Neural cell (in vitro differentiated cells): ENCODE results near the gene ITGB1. TPM values are rescaled to one million over a fixed set of nuclear protein-coding genes. Genes with fewer than 3 reads are reported as not detected.

Source experiments
- H2AFZ ChIP-seq: fragments of 200-600, 300-800 bp; sonication (generic), shearing (Covaris generic); 2 replicates; pipeline ENCODE4 v1.6.0; 2014; ENCODE audit warnings: low read depth, mild to moderate bottlenecking, antibody characterized with exemption, low read length, moderate library complexity
- H3F3A ChIP-seq: fragments of 200-600 bp; shearing (Covaris generic); 2 replicates; pipeline ENCODE4 v1.6.1; 2016; ENCODE audit warnings: mild to moderate bottlenecking, moderate library complexity, mixed read lengths, antibody characterized with exemption, low read length; ENCODE audit not compliant: insufficient read depth, poor library complexity, severe bottlenecking
- H3K27ac ChIP-seq: fragments of 200-600, 300-800 bp; sonication (generic), shearing (Covaris generic); 2 replicates; pipeline ENCODE4 v1.5.1; 2014; ENCODE audit warnings: mild to moderate bottlenecking, low read length, moderate library complexity
- H3K27me3 ChIP-seq: fragments of 300-800, 200-600 bp; sonication (generic), shearing (Covaris generic); 2 replicates; pipeline ENCODE4 v1.6.0; 2014; ENCODE audit warnings: mild to moderate bottlenecking, low read depth, low read length, moderate library complexity; ENCODE audit not compliant: insufficient read depth
- H3K36me3 ChIP-seq: fragments of 300-800, 200-600 bp; sonication (generic), shearing (Covaris generic); 2 replicates; pipeline ENCODE4 v1.5.1; 2014; ENCODE audit warnings: mild to moderate bottlenecking, antibody characterized with exemption, low read length, moderate library complexity; ENCODE audit not compliant: insufficient read depth
- H3K4me2 ChIP-seq: fragments of 300-800, 200-600 bp; sonication (generic), shearing (Covaris generic); 2 replicates; pipeline ENCODE4 v1.6.0; 2014; ENCODE audit warnings: mild to moderate bottlenecking, low read length
- H3K4me3 ChIP-seq: fragments of 300-800, 200-600 bp; sonication (generic), shearing (Covaris generic); 2 replicates; pipeline ENCODE4 v1.5.1; 2014; ENCODE audit warnings: mild to moderate bottlenecking, low read length, moderate library complexity
- H3K79me2 ChIP-seq: fragments of 200-600 bp; shearing (Covaris generic); replicated peaks from 2 replicates; pipeline ENCODE4 v1.6.0; 2014; ENCODE audit warnings: mild to moderate bottlenecking, low read length, moderate library complexity; ENCODE audit not compliant: insufficient read depth
- H3K9ac ChIP-seq: fragments of 300-800, 200-600 bp; sonication (generic), shearing (Covaris generic); 2 replicates; pipeline ENCODE4 v1.6.1; 2016; ENCODE audit warnings: mild to moderate bottlenecking, low read length, mixed read lengths
- H3K9me2 ChIP-seq: fragments of 200-600 bp; shearing (Covaris generic); 2 replicates; pipeline ENCODE4 v1.6.1; 2016; ENCODE audit warnings: mild to moderate bottlenecking, low read length, mixed read lengths; ENCODE audit not compliant: insufficient read depth
- H3K9me3 ChIP-seq: fragments of 200-600, 300-800 bp; sonication (generic), shearing (Covaris generic); 2 replicates; pipeline ENCODE4 v1.6.1; 2016; ENCODE audit warnings: mild to moderate bottlenecking, mixed run types, low read length, moderate library complexity, mixed read lengths
- H4K20me1 ChIP-seq: fragments of 200-600 bp; shearing (Covaris generic); 2 replicates; pipeline ENCODE4 v1.6.1; 2016; ENCODE audit warnings: mild to moderate bottlenecking, mixed run types; ENCODE audit not compliant: insufficient read depth
- EP300 ChIP-seq: fragments of 450-650 bp; conservative IDR thresholded peaks from 2 replicates; pipeline ENCODE4 v1.6.1; 2014; ENCODE audit warnings: antibody characterized with exemption, mild to moderate bottlenecking, moderate library complexity; ENCODE audit not compliant: poor library complexity, severe bottlenecking
- EZH2 ChIP-seq: fragments of 200-600, 300-800 bp; shearing (Covaris generic), sonication (generic); IDR thresholded peaks from 2 replicates; pipeline ENCODE4 v1.6.1; 2014; ENCODE audit warnings: antibody characterized with exemption, low read length, borderline replicate concordance, mild to moderate bottlenecking; ENCODE audit not compliant: insufficient read depth, poor library complexity, severe bottlenecking
- MXI1 ChIP-seq: fragments of 450-650 bp; conservative IDR thresholded peaks from 2 replicates; pipeline ENCODE4 v1.6.1; 2014; ENCODE audit warnings: antibody characterized with exemption, mild to moderate bottlenecking; ENCODE audit not compliant: poor library complexity, severe bottlenecking
- POLR2AphosphoS5 ChIP-seq: IDR thresholded peaks from 2 replicates; pipeline ENCODE4 v1.6.1; 2012
- RAD21 ChIP-seq: fragments of 450-650 bp; conservative IDR thresholded peaks from 2 replicates; pipeline ENCODE4 v1.6.1; 2014; ENCODE audit warnings: antibody characterized with exemption, mild to moderate bottlenecking, moderate library complexity
- SMC3 ChIP-seq: fragments of 450-650 bp; conservative IDR thresholded peaks from 2 replicates; pipeline ENCODE4 v1.6.1; 2014; ENCODE audit warnings: antibody characterized with exemption, mild to moderate bottlenecking, moderate library complexity; ENCODE audit not compliant: poor library complexity
- TAF1 ChIP-seq: IDR thresholded peaks from 2 replicates; pipeline ENCODE4 v1.6.1; 2012; ENCODE audit warnings: low read depth
- polyA plus RNA-seq: library from polyadenylated mRNA; depleted of rRNA; stranded (reverse); fragments of >200 nt; gene quantifications from 2 replicates; pipeline ENCODE4 v1.2.3, GENCODE V29; 2014
- TF ChIP-seq, protein P1 (sequence below): fragments of 450-650 bp; IDR thresholded peaks from 2 replicates; pipeline ENCODE4 v1.5.1; 2014; ENCODE audit warnings: antibody characterized with exemption, mild to moderate bottlenecking, moderate library complexity; ENCODE audit not compliant: poor library complexity, severe bottlenecking
- TF ChIP-seq, protein P2 (sequence below): IDR thresholded peaks from 2 replicates; pipeline ENCODE4 v1.6.1; 2012; ENCODE audit warnings: borderline replicate concordance

The ITGB1 gene
- polyA plus RNA-seq, 1 donor from 2014 or later: 62.4 TPM

DNA sequence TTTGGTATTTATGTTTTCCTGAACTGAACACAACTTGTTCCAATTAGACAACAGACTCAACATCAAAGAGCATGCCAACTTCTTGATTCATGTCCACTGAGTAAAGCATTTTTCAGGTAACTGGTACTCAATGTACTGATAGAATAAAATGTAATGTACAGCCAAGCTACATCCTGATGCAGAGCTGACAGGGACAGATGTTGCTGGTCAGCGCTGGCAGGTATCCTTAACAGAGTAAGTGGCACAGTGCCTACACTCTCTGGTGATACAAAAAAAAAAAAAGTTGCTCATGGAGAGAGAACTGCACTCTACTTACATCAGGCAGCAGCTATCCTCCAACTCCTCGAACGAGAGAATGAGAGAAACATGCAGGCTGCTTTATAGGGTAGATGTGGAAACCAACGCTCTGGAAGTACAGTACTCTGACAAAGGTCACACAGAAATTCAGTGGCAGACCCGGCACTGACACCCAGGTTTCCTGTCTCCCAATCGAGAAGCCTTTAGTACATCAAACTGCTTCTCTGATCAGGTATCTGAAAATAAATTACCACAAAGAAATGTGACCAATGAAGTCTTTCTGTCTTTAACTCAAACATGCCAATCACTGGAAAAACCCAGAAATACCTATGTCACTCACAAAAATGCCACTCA, 4.6 kb downstream of the ITGB1 start:
- H4K20me1 ChIP-seq: no peaks in the 10 kb centered on the region
- no peak overlapping the region for H2AFZ ChIP-seq

DNA sequence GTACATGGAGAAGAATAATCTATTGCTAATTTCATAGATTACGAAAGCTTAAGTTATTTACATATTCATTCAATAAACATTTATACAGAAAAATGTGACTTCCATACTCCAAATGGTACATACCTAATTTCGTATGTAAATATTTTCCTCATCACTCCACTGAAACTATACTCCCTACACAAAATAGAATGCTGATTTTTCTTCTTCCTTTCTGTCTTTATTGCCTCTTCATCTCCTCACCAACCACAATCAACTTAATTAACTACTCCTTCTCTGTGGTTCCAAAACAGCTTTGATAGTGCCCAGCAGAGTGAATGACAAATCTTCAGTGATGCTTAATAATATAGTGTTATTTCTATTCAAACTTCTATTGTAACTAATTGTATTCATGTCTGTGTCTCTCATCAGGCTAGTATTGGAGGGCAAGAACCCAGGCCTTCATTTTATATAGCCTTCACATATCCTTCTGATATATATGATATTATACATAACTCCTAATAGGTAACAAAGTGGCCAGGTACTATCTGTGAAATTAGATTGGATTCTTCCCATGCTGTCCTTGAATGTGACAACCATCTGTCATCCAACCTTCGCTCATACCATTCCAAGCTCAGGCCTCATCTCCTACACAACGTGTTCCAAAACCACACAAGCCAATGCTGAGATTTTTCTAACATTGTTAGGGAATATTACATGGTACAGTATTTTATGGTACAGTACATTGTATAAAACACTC, 5.3 kb downstream of the ITGB1 start:
- H3K79me2 ChIP-seq: peaks cover 92% of the 10 kb centered on the region
- no peaks in the 10 kb centered on the region for H3F3A ChIP-seq
- no peaks in the 10 kb centered on the region for H3K27me3 ChIP-seq
- no peak overlapping the region for H3K4me3 ChIP-seq
- H3K9me2 ChIP-seq: no peaks in the 10 kb centered on the region
- H3K4me2 ChIP-seq: no peak overlapping the region
- no peaks in the 10 kb centered on the region for H3K9me3 ChIP-seq
- no peak overlapping the region for H3K27ac ChIP-seq
- no peak overlapping the region for H3K9ac ChIP-seq
- H2AFZ ChIP-seq: no peak overlapping the region
- TF ChIP-seq, protein P1, sequence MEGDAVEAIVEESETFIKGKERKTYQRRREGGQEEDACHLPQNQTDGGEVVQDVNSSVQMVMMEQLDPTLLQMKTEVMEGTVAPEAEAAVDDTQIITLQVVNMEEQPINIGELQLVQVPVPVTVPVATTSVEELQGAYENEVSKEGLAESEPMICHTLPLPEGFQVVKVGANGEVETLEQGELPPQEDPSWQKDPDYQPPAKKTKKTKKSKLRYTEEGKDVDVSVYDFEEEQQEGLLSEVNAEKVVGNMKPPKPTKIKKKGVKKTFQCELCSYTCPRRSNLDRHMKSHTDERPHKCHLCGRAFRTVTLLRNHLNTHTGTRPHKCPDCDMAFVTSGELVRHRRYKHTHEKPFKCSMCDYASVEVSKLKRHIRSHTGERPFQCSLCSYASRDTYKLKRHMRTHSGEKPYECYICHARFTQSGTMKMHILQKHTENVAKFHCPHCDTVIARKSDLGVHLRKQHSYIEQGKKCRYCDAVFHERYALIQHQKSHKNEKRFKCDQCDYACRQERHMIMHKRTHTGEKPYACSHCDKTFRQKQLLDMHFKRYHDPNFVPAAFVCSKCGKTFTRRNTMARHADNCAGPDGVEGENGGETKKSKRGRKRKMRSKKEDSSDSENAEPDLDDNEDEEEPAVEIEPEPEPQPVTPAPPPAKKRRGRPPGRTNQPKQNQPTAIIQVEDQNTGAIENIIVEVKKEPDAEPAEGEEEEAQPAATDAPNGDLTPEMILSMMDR: no peak
- TF ChIP-seq, protein P2, sequence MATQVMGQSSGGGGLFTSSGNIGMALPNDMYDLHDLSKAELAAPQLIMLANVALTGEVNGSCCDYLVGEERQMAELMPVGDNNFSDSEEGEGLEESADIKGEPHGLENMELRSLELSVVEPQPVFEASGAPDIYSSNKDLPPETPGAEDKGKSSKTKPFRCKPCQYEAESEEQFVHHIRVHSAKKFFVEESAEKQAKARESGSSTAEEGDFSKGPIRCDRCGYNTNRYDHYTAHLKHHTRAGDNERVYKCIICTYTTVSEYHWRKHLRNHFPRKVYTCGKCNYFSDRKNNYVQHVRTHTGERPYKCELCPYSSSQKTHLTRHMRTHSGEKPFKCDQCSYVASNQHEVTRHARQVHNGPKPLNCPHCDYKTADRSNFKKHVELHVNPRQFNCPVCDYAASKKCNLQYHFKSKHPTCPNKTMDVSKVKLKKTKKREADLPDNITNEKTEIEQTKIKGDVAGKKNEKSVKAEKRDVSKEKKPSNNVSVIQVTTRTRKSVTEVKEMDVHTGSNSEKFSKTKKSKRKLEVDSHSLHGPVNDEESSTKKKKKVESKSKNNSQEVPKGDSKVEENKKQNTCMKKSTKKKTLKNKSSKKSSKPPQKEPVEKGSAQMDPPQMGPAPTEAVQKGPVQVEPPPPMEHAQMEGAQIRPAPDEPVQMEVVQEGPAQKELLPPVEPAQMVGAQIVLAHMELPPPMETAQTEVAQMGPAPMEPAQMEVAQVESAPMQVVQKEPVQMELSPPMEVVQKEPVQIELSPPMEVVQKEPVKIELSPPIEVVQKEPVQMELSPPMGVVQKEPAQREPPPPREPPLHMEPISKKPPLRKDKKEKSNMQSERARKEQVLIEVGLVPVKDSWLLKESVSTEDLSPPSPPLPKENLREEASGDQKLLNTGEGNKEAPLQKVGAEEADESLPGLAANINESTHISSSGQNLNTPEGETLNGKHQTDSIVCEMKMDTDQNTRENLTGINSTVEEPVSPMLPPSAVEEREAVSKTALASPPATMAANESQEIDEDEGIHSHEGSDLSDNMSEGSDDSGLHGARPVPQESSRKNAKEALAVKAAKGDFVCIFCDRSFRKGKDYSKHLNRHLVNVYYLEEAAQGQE: no peak
- TF ChIP-seq RAD21 (no peak), TAF1 (no peak), POLR2AphosphoS5 (no peak), EP300 (no peak), EZH2 (no peak), MXI1 (no peak)
- no peaks in the 10 kb centered on the region for H4K20me1 ChIP-seq
- no peaks in the 10 kb centered on the region for H3K36me3 ChIP-seq

More for the DNA sequence above, 4.6 kb downstream of the ITGB1 start:
- H3K9me3 ChIP-seq: no peaks in the 10 kb centered on the region
- H3F3A ChIP-seq: no peaks in the 10 kb centered on the region
- H3K27me3 ChIP-seq: no peaks in the 10 kb centered on the region
- no peak overlapping the region for H3K4me2 ChIP-seq
- TF ChIP-seq TAF1 (no peak), EZH2 (no peak), POLR2AphosphoS5 (no peak), SMC3 (no peak), EP300 (no peak), RAD21 (no peak), MXI1 (no peak)
- TF ChIP-seq, protein P2: no peak
- TF ChIP-seq, protein P1: no peak
- no peak overlapping the region for H3K9ac ChIP-seq
- no peaks in the 10 kb centered on the region for H3K9me2 ChIP-seq
- peak overlapping the region; percentile 99 for H3K4me3 ChIP-seq
- peak overlapping the region; percentile 18 for H3K27ac ChIP-seq
- H3K79me2 ChIP-seq: peaks cover 86% of the 10 kb centered on the region
- no peaks in the 10 kb centered on the region for H3K36me3 ChIP-seq
